ENCODE results near the gene CCNI2. TPM values are rescaled to one million over a fixed set of nuclear protein-coding genes. Genes with fewer than 3 reads are reported as not detected.

Gene CCNI2
- total RNA-seq, 4 donors from 2014 or later: not detected

- H3K4me1 ChIP-seq: peaks cover 0 to 45% (median 7%) of the 10 kb centered on the region in 4 donors
- WGBS, 2 donors: 91 to 98% methylated on average over 4 to 7 of the region's 7 CpGs
- H3K27ac ChIP-seq: no peak overlapping the region
- H3K27me3 ChIP-seq: no peaks in the 10 kb centered on the region
- no peak for TF ChIP-seq POLR2A (IDR thresholded peaks at IDR 0.05)
- TF ChIP-seq, protein P1, sequence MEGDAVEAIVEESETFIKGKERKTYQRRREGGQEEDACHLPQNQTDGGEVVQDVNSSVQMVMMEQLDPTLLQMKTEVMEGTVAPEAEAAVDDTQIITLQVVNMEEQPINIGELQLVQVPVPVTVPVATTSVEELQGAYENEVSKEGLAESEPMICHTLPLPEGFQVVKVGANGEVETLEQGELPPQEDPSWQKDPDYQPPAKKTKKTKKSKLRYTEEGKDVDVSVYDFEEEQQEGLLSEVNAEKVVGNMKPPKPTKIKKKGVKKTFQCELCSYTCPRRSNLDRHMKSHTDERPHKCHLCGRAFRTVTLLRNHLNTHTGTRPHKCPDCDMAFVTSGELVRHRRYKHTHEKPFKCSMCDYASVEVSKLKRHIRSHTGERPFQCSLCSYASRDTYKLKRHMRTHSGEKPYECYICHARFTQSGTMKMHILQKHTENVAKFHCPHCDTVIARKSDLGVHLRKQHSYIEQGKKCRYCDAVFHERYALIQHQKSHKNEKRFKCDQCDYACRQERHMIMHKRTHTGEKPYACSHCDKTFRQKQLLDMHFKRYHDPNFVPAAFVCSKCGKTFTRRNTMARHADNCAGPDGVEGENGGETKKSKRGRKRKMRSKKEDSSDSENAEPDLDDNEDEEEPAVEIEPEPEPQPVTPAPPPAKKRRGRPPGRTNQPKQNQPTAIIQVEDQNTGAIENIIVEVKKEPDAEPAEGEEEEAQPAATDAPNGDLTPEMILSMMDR (IDR thresholded peaks at IDR 0.05): no peak
- no peak for TF ChIP-seq EP300 (IDR thresholded peaks at IDR 0.05)
- H3K4me3 ChIP-seq: no peak overlapping the region
- DNase-seq (ENCODE audit: low spot score in 2 of 2): no peak
- H3K9me3 ChIP-seq: no peaks in the 10 kb centered on the region
- H3K36me3 ChIP-seq: peaks cover 0 to 55% (median 0%) of the 10 kb centered on the region in 3 donors
Measured at GRCh38 chr5:132764671-132765238, 17.5 kb downstream of the CCNI2 start.

- DNase-seq (ENCODE audit: low spot score in 2 of 2): no peak
- TF ChIP-seq POLR2A (IDR thresholded peaks at IDR 0.05): no peak
- TF ChIP-seq, protein P1 (IDR thresholded peaks at IDR 0.05): no peak
- no peak for TF ChIP-seq EP300 (IDR thresholded peaks at IDR 0.05)
- Histone ChIP-seq H3K27me3 (no peaks in the 10 kb centered on the region), H3K27ac (peak overlapping the region in 2 of 4 donors; percentile 4 to 24), H3K4me1 (peaks cover 0 to 48% (median 7%) of the 10 kb centered on the region in 4 donors), H3K4me3 (no peak overlapping the region), H3K9me3 (no peaks in the 10 kb centered on the region), H3K36me3 (peaks cover 0 to 48% (median 0%) of the 10 kb centered on the region in 3 donors)
- WGBS, 2 donors: 84% methylated on average over 12 of the region's 12 CpGs
Measured at GRCh38 chr5:132765311-132766019, 18.2 kb downstream of the CCNI2 start.

- 86 to 94% methylated on average over 12 to 13 of the region's 14 CpGs for WGBS, 2 donors
- TF ChIP-seq EP300 (IDR thresholded peaks at IDR 0.05) (no peak), POLR2A (IDR thresholded peaks at IDR 0.05) (no peak)
- TF ChIP-seq, protein P1 (IDR thresholded peaks at IDR 0.05): no peak
- peaks cover 0 to 56% (median 7%) of the 10 kb centered on the region in 4 donors for H3K4me1 ChIP-seq
- no peak overlapping the region for H3K4me3 ChIP-seq
- DNase-seq (ENCODE audit: low spot score in 2 of 2): no peak
- no peaks in the 10 kb centered on the region for H3K27me3 ChIP-seq
- no peaks in the 10 kb centered on the region for H3K9me3 ChIP-seq
- H3K27ac ChIP-seq: peak overlapping the region in 1 of 4 donors; percentile 4
- H3K36me3 ChIP-seq: peaks cover 0 to 41% (median 0%) of the 10 kb centered on the region in 3 donors
Measured at GRCh38 chr5:132766020-132766805, 19.0 kb downstream of the CCNI2 start.

GRCh38 chr5:132766806-132767055 is 19.5 kb downstream of the CCNI2 start:
- Histone ChIP-seq H3K9me3 (no peaks in the 10 kb centered on the region), H3K27me3 (no peaks in the 10 kb centered on the region), H3K27ac (no peak overlapping the region), H3K4me1 (peaks cover 0 to 61% (median 7%) of the 10 kb centered on the region in 4 donors), H3K4me3 (no peak overlapping the region), H3K36me3 (peaks cover 0 to 36% (median 0%) of the 10 kb centered on the region in 3 donors)
- no peak for DNase-seq (ENCODE audit: low spot score in 2 of 2)
- TF ChIP-seq, protein P1 (IDR thresholded peaks at IDR 0.05): no peak
- TF ChIP-seq EP300 (IDR thresholded peaks at IDR 0.05) (no peak), POLR2A (IDR thresholded peaks at IDR 0.05) (no peak)
- WGBS, 2 donors: 100% methylated on average over 1 of the region's 1 CpG

- no peak for TF ChIP-seq POLR2A (IDR thresholded peaks at IDR 0.05)
- TF ChIP-seq EP300 (IDR thresholded peaks at IDR 0.05): no peak
- TF ChIP-seq, protein P1 (IDR thresholded peaks at IDR 0.05): no peak
- H3K27ac ChIP-seq: peak overlapping the region in 1 of 4 donors; percentile 15
- 64 to 78% methylated on average over 2 of the region's 2 CpGs for WGBS, 2 donors
- peaks cover 0 to 31% (median 0%) of the 10 kb centered on the region in 3 donors for H3K36me3 ChIP-seq
- H3K27me3 ChIP-seq: no peaks in the 10 kb centered on the region
- H3K9me3 ChIP-seq: no peaks in the 10 kb centered on the region
- no peak overlapping the region for H3K4me3 ChIP-seq
- peaks cover 0 to 65% (median 7%) of the 10 kb centered on the region in 4 donors for H3K4me1 ChIP-seq
- DNase-seq (ENCODE audit: low spot score in 2 of 2): no peak
Measured at GRCh38 chr5:132767150-132767549, 19.9 kb downstream of the CCNI2 start.

Measured in tibial nerve (tissue), 4 donors.